Measurements from ENCODE around the gene PPP4R3A.

GRCh38 chr14:91473046-91473445 is 37.1 kb downstream of the PPP4R3A start:
- TF ChIP-seq POLR2A (IDR thresholded peaks at IDR 0.05; ENCODE audit: low read length): no peak
- no peak for TF ChIP-seq GATA1 (IDR thresholded peaks at IDR 0.05; ENCODE audit: low read depth, low read length)

Data from erythroblast (primary cell).